D721Med (cell line): ENCODE measurements around the gene MDGA2.

Experiments used
- DNase-seq: peaks from one replicate; pipeline ENCODE4 v3.0.0; 2011; ENCODE audit warnings: low spot score; ENCODE audit not compliant: insufficient read length
- FAIRE-seq: peaks from 2 replicates; lab custom pipeline; 2011; peaks lifted over from hg19 to GRCh38; lab: Jason Lieb, UNC
- TF ChIP-seq, protein P1 (sequence below): IDR thresholded peaks from 2 replicates; pipeline ENCODE4 v1.5.1; 2012; ENCODE audit warnings: mild to moderate bottlenecking, control low read depth; ENCODE audit not compliant: insufficient read depth; ENCODE audit errors: missing control alignments

MDGA2 gene

GRCh38 chr14:47039336-47039735, 636.1 kb downstream of the MDGA2 start:
- DNase-seq, result no peak
- FAIRE-seq, result no peak
- TF ChIP-seq, protein P1, sequence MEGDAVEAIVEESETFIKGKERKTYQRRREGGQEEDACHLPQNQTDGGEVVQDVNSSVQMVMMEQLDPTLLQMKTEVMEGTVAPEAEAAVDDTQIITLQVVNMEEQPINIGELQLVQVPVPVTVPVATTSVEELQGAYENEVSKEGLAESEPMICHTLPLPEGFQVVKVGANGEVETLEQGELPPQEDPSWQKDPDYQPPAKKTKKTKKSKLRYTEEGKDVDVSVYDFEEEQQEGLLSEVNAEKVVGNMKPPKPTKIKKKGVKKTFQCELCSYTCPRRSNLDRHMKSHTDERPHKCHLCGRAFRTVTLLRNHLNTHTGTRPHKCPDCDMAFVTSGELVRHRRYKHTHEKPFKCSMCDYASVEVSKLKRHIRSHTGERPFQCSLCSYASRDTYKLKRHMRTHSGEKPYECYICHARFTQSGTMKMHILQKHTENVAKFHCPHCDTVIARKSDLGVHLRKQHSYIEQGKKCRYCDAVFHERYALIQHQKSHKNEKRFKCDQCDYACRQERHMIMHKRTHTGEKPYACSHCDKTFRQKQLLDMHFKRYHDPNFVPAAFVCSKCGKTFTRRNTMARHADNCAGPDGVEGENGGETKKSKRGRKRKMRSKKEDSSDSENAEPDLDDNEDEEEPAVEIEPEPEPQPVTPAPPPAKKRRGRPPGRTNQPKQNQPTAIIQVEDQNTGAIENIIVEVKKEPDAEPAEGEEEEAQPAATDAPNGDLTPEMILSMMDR, result no peak

DNA sequence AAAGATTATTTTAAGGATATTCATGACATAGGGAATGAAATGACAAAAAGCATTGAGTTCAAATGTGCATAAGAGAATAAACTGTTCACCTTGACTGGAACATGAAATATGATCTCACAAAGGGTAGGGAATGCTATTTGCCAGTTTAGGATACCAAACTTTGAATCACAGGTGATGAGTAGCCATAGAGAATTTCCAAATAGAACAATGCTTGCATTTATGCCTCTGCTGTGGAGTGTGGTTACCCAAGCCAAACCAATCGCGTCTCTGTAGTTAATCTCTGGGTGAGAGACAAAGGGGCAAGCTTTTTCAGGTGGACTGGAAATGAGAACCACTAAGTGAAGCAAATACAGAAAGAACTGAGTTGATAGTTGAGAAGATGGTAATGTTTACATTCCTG, 652.7 kb downstream of the MDGA2 start:
- DNase-seq, result no peak
- no peak for FAIRE-seq
- TF ChIP-seq, protein P1, result no peak

- FAIRE-seq, result no peak
- no peak for DNase-seq
- TF ChIP-seq, protein P1, result no peak
Measured at GRCh38 chr14:47020500-47020899, 654.9 kb downstream of the MDGA2 start.

DNA sequence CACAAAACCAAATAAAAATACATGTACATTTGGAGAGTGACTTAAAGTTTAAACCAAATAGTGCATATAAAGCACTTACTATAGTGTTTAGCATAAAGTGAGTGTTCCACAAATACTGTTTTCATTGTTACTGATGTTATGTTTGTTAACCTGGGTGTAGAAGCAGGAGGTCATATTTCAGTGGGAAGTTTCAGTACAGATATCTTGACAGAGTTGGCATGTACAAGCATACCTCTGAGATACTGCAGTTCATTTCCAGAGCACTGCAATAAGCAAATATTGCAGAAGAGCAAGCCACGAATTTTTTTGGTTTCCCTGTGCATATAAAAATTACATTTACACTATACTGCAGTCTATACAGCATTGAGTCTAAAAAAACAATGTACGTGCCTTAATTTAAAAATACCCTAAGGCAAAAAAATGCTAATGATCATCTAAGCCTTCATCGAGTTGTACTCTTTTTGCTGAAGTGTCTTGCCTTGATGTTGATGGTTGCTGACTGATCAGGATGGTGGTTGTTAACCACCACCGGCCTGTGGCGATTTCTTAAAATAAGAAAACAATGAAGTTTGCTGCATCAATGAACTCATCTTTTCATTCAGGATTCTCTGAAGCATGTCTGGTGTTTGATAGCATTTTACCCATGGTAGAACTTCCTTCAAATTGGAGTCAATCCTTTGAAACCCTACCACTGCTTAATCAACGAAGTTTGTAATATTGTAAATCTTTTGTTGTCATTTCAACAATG, 662.7 kb downstream of the MDGA2 start:
- no peak for FAIRE-seq
- TF ChIP-seq, protein P1, result no peak
- DNase-seq, result no peak

DNA sequence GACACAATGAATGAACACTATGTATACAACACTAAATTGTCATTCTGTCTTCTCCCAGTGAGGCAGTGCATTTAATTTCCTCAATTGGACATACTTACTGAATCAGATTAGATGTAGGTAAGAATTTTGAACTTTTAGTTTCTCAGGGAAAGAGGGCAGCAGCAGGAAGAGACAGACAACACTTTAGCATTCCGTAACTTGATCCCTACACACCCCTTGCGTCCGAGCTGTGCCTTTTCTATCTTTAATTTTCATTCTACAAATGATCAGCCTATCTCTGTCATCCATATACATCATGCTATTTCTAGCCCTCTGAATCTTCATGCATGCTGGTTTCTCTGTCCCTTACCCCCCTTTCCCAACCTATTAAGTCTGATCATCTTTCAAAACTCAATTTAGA, 665.8 kb downstream of the MDGA2 start:
- no peak for DNase-seq
- TF ChIP-seq, protein P1, result no peak
- no peak for FAIRE-seq

GRCh38 chr14:47008732-47009131, 666.7 kb downstream of the MDGA2 start:
- no peak for DNase-seq
- TF ChIP-seq, protein P1, result no peak
- FAIRE-seq, result no peak

DNA sequence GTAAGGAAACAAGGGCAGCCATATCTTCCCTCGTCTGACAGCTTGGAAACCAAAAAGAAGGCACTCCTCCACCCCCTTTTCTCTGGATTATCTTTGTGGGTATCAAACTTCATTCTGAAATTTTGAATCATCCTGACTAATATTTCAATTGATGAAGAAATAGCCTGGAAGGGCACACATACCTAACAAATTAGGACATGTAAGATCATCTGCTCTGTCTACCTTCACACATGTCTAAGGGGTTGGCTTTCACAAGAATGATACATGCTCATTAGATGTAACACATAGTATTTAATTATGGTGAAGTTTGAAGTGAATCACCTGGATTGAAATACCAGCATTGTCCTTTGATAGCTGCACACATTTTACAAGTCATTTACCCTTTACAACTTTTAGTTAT, 675.7 kb downstream of the MDGA2 start:
- no peak for FAIRE-seq
- TF ChIP-seq, protein P1, result no peak
- DNase-seq, result no peak
